Measurements from ENCODE around the gene JARID2. TPM values are rescaled to one million over a fixed set of nuclear protein-coding genes. Genes with fewer than 3 reads are reported as not detected.

The JARID2 gene
- total and polyA plus RNA-seq, 2 of the 8 experiments (the other 6 are each of a cell fraction or from before 2014, with no cell fraction given) = 60.1 to 239 TPM

GRCh38 chr6:15476631-15477380 is 230.9 kb downstream of the JARID2 start:
- FAIRE-seq = no peak
- no peak for DNase-seq (ENCODE audit: low read depth in 1 of 2, low spot score in 2 of 2)

More at GRCh38 chr6:15476631-15477380, 230.9 kb downstream of the JARID2 start:
- Histone ChIP-seq H2AK5ac (ENCODE audit: low read depth, low read length) (no peak overlapping the region), H2BK12ac (ENCODE audit: low read depth, low read length) (no peak overlapping the region), H3K79me1 (ENCODE audit: low read depth, low read length) (peaks cover 14% of the 10 kb centered on the region; the same call in 1 of the 2 replicates), H3K4me3 (ENCODE audit: extremely low read depth in 1 of 4, insufficient read depth in 2 of 4, low read depth in 3 of 4, low read length in 4 of 4) (no peak overlapping the region), H2BK15ac (ENCODE audit: low read length) (no peak overlapping the region), H3K14ac (ENCODE audit: insufficient read length) (no peak overlapping the region), H4K91ac (replicated peaks; ENCODE audit: insufficient read length, low read length) (no peak overlapping the region), H3K4me2 (ENCODE audit: insufficient read depth in 1 of 2, low read depth in 2 of 2, low read length in 2 of 2) (no peak overlapping the region), H3K4ac (replicated peaks; ENCODE audit: insufficient read length, low read depth, low read length) (no peak overlapping the region), H2AFZ (ENCODE audit: low read length) (no peak overlapping the region), H3K23me2 (ENCODE audit: low read depth, low read length) (peaks cover 2% of the 10 kb centered on the region; the same call in 1 of the 2 replicates), H4K8ac (ENCODE audit: extremely low read depth, insufficient read depth, low read length) (no peak overlapping the region), H3K79me2 (ENCODE audit: control insufficient read depth in 1 of 2, insufficient read depth in 2 of 2, low read length in 2 of 2) (peaks cover 19 to 100% of the 10 kb centered on the region in 2 experiments; a peak in 3 of 4 replicates), H3K27me3 (replicated peaks in 1 of 4; ENCODE audit: control insufficient read depth in 3 of 4, extremely low read depth in 1 of 4, insufficient read depth in 3 of 4, low read length in 3 of 4) (no peaks in the 10 kb centered on the region), H3K4me1 (replicated peaks in 1 of 4; ENCODE audit: control insufficient read depth in 3 of 4, insufficient read depth in 4 of 4, low read length in 3 of 4) (peaks cover 0 to 24% (median 8%) of the 10 kb centered on the region in 4 experiments), H4K5ac (ENCODE audit: insufficient read length, low read depth, low read length) (no peak overlapping the region), H3K18ac (ENCODE audit: extremely low read depth, low read length) (no peak overlapping the region), H2BK120ac (replicated peaks; ENCODE audit: low read depth, low read length) (no peak overlapping the region), H3K23ac (ENCODE audit: insufficient read length) (no peak overlapping the region), H3K56ac (replicated peaks; ENCODE audit: insufficient read length, low read depth, low read length) (no peak overlapping the region), H3K27ac (ENCODE audit: low read depth, low read length) (no peak overlapping the region), H3K36me3 (ENCODE audit: control insufficient read depth in 2 of 4, insufficient read depth in 4 of 4, low read length in 3 of 4) (peaks cover 9 to 38% (median 17%) of the 10 kb centered on the region in 4 experiments; a peak in 7 of 8 replicates), H4K20me1 (replicated peaks in 1 of 2; ENCODE audit: control insufficient read depth in 1 of 2, insufficient read depth in 2 of 2, low read length in 2 of 2) (peaks cover 33 to 40% of the 10 kb centered on the region in 2 experiments), H2BK20ac (ENCODE audit: low read length) (no peak overlapping the region), H3K9ac (replicated peaks in 1 of 4; ENCODE audit: extremely low read depth in 1 of 4, low read depth in 3 of 4, low read length in 3 of 4) (no peak overlapping the region), H3K9me3 (ENCODE audit: insufficient read depth in 2 of 2, low read depth in 1 of 2, low read length in 1 of 2) (no peaks in the 10 kb centered on the region), H2BK5ac (ENCODE audit: low read depth, low read length) (no peak overlapping the region)
- POLR2A ChIA-PET (ENCODE audit: partially characterized antibody) = interaction anchor here (1.2 to 1.6 kb wide), 3 partner anchors 8 to 14 kb away, joined by 3 to 6 read pairs (median 3); no protein-coding TSS in a partner anchor
- 89% methylated on average over 7 of the region's 7 CpGs; no CpG with 5 or more reads in 1 of the 2 experiments for WGBS, 2 experiments (ENCODE audit: extremely low coverage in 1 of 2, insufficient coverage in 1 of 2, insufficient read length in 1 of 2, insufficient replicate concordance in 2 of 2, low coverage in 1 of 2, low lambda C conversion rate in 2 of 2, missing lambda C conversion rate in 1 of 2)
- TF ChIP-seq FOSL1 (IDR thresholded peaks at IDR 0.05; ENCODE audit: insufficient read depth, low read depth, low read length) = no peak
- 0 out of 2 replicates have a peak, but pooled peaks have one; percentile 42 for TF ChIP-seq POLR2AphosphoS5 (IDR thresholded peaks at IDR 0.05; ENCODE audit: low read depth, low read length)
- CTCF ChIA-PET (ENCODE audit: partially characterized antibody) = interaction anchor here (1.3 to 1.8 kb wide), 3 partner anchors 13 to 17 kb away, joined by 3 to 6 read pairs (median 5); no protein-coding TSS in a partner anchor
